ENCODE data around the gene ARL4D. TPM values are rescaled to one million over a fixed set of nuclear protein-coding genes. Genes with fewer than 3 reads are reported as not detected.

Gene ARL4D
- 17.0 and 30.5 TPM in 2 replicates for total RNA-seq

GRCh38 chr17:43398724-43399595 is at the start of gene ARL4D:
Gene ARL4D, plus strand, starts transcription at chr17:43398993. Its CDS starts 740 bp downstream, at chr17:43399733.

Small RNA genes within 50 kb of the gene (small RNA-seq; reads per million reads assigned to genes)
- gene RNU6-1137P, result not detected
- not detected for gene RNU6-406P
- not detected for gene RNU6-470P

Other genes with a start within 250 kb of the ARL4D start
- 64.3 and 79.2 TPM in 2 replicates for gene NBR1, start 227.8 kb upstream of the ARL4D start, total RNA-seq
- 4.0 and 4.5 TPM in 2 replicates for gene TMEM106A, start 187.1 kb upstream of the ARL4D start, total RNA-seq
- gene CCDC200, start 170.4 kb upstream of the ARL4D start, total RNA-seq, result 0.37 TPM in 1 of 2 replicates, not detected in the other
- not detected in 2 replicates for gene RNU2-1, start 165.0 kb upstream of the ARL4D start, total RNA-seq
- gene DHX8, start 85.0 kb downstream of the ARL4D start, total RNA-seq, result 39.7 and 45.0 TPM in 2 replicates
- 10.7 and 30.7 TPM in 2 replicates for gene ETV4, start 147.3 kb downstream of the ARL4D start, total RNA-seq